SK-N-MC (cell line): ENCODE measurements around the gene NME2.

Experiments
- DNase-seq: peaks from one replicate; pipeline ENCODE4 v3.0.0-alpha.2; 2011; ENCODE audit warnings: low read depth, low spot score
- H3K27ac ChIP-seq: fragments of 200-600 bp; sonication (generic); 2 replicates; pipeline ENCODE4 v1.5.1; 2016; ENCODE audit warnings: mixed run types
- H3K36me3 ChIP-seq: fragments of 200-600 bp; sonication (generic); 2 replicates; pipeline ENCODE4 v1.6.1; 2017; ENCODE audit warnings: antibody characterized with exemption, low read length, mixed read lengths; ENCODE audit not compliant: insufficient read depth
- H3K4me3 ChIP-seq: fragments of 200-600 bp; sonication (generic); 2 replicates; pipeline ENCODE4 v1.5.1; 2016
- H3K9ac ChIP-seq: fragments of 200-600 bp; sonication (generic); 2 replicates; pipeline ENCODE4 v1.8.0; 2017; ENCODE audit warnings: mixed run types, mixed read lengths; ENCODE audit not compliant: insufficient read length
- H3K9me3 ChIP-seq: fragments of 200-600 bp; sonication (generic); 2 replicates; pipeline ENCODE4 v1.6.1; 2017; ENCODE audit warnings: low read depth, mild to moderate bottlenecking, antibody characterized with exemption, low read length, moderate library complexity, mixed read lengths
- EZH2 ChIP-seq: fragments of 200-600 bp; sonication (generic); IDR thresholded peaks from one replicate; pipeline ENCODE4 v1.6.1; 2017; ENCODE audit warnings: antibody characterized with exemption
- FOXP2 ChIP-seq: optimal IDR thresholded peaks from 2 replicates; pipeline ENCODE3; 2011; ENCODE audit warnings: mild to moderate bottlenecking, moderate library complexity; ENCODE audit not compliant: insufficient read depth; ENCODE audit errors: extremely low read length, control extremely low read depth
- POLR2AphosphoS5 ChIP-seq: IDR thresholded peaks from 2 replicates; pipeline ENCODE4 v1.6.1; 2012; ENCODE audit warnings: mild to moderate bottlenecking, low read depth, low read length, borderline replicate concordance

The NME2 gene

DNA sequence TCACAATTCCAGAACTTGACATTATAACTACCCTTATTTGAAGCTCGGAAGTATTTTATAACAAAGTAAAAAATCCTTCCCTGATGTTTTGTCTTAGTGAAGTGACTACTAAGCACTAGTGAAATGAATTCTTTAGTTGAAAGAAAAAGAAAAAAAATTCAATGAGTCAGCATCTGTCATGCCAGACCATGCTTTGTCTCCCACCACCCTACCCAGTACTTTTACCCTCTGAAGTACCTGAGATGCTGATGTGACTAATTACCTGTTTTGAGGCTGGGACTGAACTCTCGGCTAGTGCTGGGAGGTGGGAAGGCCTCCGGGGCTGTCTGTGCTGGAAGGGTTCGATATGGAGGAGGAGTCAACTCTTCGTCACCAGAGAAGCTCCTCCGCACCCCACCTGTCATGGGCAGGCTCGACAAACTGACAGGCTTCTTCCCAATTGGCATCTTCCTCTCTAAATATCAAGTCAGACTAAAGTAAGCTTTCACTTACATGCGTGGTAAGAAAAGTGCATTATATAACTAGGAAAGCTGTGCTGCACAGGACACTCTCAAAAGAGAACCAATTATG, 19.6 kb downstream of the NME2 start:
- peaks cover 68% of the 10 kb centered on the region for H3K36me3 ChIP-seq
- no peak overlapping the region; the same call in 1 of the 2 replicates for H3K27ac ChIP-seq
- TF ChIP-seq EZH2: no peak
- no peak for TF ChIP-seq POLR2AphosphoS5
- TF ChIP-seq FOXP2: no peak
- H3K9ac ChIP-seq: no peak overlapping the region
- DNase-seq: no peak
- H3K9me3 ChIP-seq: no peaks in the 10 kb centered on the region
- H3K4me3 ChIP-seq: no peak overlapping the region

GRCh38 chr17:51188271-51188833, 22.1 kb downstream of the NME2 start:
- peak overlapping the region; percentile 51; the same call in 1 of the 2 replicates for H3K27ac ChIP-seq
- H3K9me3 ChIP-seq: no peaks in the 10 kb centered on the region
- peaks cover 77% of the 10 kb centered on the region for H3K36me3 ChIP-seq
- H3K4me3 ChIP-seq: no peak overlapping the region
- TF ChIP-seq FOXP2 (no peak), EZH2 (no peak), POLR2AphosphoS5 (no peak)
- no peak for DNase-seq
- no peak overlapping the region for H3K9ac ChIP-seq

DNA sequence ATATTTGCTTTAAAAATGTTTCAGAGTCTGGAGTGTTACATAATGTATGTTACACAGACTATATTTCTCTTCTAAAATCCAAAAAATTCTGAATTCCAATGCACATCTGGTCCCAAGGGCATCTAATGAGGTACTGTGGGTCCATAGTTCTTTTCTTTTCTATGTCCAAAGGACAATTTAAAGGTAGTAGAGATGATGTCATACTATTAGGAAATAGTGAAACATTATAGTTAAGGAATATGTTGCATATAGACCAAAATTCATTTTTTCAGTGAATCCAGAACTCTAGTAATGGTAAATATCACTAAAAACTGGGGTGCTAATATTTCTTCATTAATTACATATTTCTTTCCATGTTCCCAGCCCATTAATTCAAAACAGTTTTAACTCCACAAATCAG, 23.0 kb downstream of the NME2 start:
- Histone ChIP-seq H3K9ac (no peak overlapping the region), H3K4me3 (no peak overlapping the region), H3K9me3 (no peaks in the 10 kb centered on the region), H3K36me3 (peaks cover 78% of the 10 kb centered on the region), H3K27ac (no peak overlapping the region)
- TF ChIP-seq FOXP2 (no peak), POLR2AphosphoS5 (no peak), EZH2 (no peak)
- DNase-seq: no peak

GRCh38 chr17:51189628-51190027, 23.4 kb downstream of the NME2 start:
- TF ChIP-seq POLR2AphosphoS5 (no peak), FOXP2 (no peak), EZH2 (no peak)
- H3K27ac ChIP-seq: no peak overlapping the region
- peaks cover 76% of the 10 kb centered on the region for H3K36me3 ChIP-seq
- no peak overlapping the region for H3K9ac ChIP-seq
- no peak overlapping the region for H3K4me3 ChIP-seq
- DNase-seq: no peak
- H3K9me3 ChIP-seq: no peaks in the 10 kb centered on the region

GRCh38 chr17:51191895-51192294, 25.7 kb downstream of the NME2 start:
- no peak overlapping the region for H3K27ac ChIP-seq
- H3K36me3 ChIP-seq: peaks cover 65% of the 10 kb centered on the region
- DNase-seq: no peak
- no peak overlapping the region for H3K4me3 ChIP-seq
- TF ChIP-seq POLR2AphosphoS5 (no peak), FOXP2 (no peak), EZH2 (no peak)
- no peak overlapping the region for H3K9ac ChIP-seq
- H3K9me3 ChIP-seq: no peaks in the 10 kb centered on the region

DNA sequence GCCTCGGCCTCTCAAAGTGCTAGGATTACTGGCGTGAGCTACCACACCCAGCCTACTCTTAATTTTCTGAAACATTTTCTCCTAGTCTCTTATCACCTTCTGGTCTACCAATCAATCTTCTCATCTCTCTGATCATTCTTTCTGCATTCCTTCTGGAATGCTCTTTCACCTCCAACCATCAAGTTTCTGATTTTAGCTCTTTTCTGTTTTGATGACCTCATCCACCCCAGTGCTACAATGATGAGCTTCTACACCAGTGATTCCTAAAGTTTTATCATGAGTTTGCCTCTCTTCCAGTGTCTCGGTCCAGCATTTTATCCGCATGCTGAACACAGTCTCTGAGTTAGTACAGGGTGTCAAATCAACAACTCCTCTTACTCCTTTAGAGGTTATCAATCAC, 31.5 kb downstream of the NME2 start:
- DNase-seq: no peak
- no peak overlapping the region for H3K27ac ChIP-seq
- TF ChIP-seq EZH2 (no peak), POLR2AphosphoS5 (no peak), FOXP2 (no peak)
- no peak overlapping the region for H3K4me3 ChIP-seq
- no peak overlapping the region for H3K9ac ChIP-seq
- no peaks in the 10 kb centered on the region for H3K9me3 ChIP-seq
- H3K36me3 ChIP-seq: peaks cover 72% of the 10 kb centered on the region

DNA sequence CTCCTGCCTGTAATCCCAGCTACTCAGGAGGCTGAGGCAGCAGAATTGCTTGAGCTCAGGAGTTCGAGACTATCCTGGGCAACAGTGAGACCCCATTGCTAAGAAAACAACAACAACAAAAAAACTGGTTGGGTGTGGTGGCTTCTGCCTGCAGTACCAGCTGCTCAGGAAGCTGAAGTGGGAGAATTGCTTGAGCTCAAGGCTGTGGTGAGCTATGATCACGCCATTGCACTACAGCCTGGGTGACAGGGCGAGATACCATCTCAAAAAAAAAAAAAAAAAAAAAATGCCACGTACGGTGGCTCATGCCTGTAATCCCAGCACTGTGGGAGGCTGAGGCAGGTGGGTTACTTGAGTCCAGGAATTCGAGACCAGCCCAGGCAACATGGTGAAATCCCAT, 34.1 kb downstream of the NME2 start:
- Histone ChIP-seq H3K9me3 (no peaks in the 10 kb centered on the region), H3K4me3 (no peak overlapping the region), H3K27ac (no peak overlapping the region), H3K9ac (no peak overlapping the region), H3K36me3 (peaks cover 69% of the 10 kb centered on the region)
- TF ChIP-seq POLR2AphosphoS5: no peak
- no peak for TF ChIP-seq FOXP2
- TF ChIP-seq EZH2: no peak
- no peak for DNase-seq

DNA sequence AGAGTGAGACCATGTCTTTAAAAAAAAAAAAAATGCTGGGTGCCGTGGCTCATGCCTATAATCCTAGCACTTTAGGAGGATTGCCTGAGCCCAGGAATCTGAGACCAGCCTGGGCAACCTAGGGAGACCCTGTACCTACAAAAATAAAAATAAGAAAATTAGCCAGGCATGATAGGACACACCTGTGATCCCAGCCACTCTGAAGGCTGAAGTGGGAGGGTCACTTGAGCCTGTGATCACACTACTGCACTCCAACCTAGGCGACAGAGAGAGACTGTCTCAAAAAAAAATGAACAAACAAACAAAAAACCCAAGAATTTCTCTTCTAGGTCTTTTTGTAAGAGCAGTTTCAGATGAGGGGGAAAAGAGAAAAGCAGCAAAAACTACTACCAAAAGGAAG, 34.6 kb downstream of the NME2 start:
- Histone ChIP-seq H3K4me3 (no peak overlapping the region), H3K27ac (no peak overlapping the region), H3K9ac (no peak overlapping the region), H3K9me3 (no peaks in the 10 kb centered on the region), H3K36me3 (peaks cover 72% of the 10 kb centered on the region)
- DNase-seq: no peak
- no peak for TF ChIP-seq POLR2AphosphoS5
- TF ChIP-seq FOXP2: no peak
- TF ChIP-seq EZH2: no peak

DNA sequence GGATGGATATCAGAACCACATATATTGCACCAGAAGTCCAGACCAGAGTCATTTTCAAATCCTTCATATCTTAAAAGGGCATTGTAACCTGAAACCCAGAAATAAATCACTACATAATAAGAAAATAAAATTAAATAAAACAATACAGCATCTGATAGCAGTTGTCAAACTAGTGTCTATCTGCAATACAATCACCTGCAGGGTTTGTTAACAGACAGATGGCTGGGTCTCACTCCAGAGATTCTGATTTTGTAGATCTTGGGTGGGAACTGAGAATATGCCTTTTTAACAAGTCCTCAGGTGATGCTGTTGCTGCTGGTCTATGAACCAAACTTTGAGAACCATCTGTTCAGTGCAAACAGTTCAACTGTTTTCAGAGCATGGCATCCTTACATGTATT, 37.6 kb downstream of the NME2 start:
- DNase-seq: no peak
- Histone ChIP-seq H3K4me3 (no peak overlapping the region), H3K27ac (no peak overlapping the region), H3K36me3 (peaks cover 85% of the 10 kb centered on the region), H3K9me3 (no peaks in the 10 kb centered on the region), H3K9ac (no peak overlapping the region)
- TF ChIP-seq POLR2AphosphoS5 (no peak), EZH2 (no peak), FOXP2 (no peak)
